HG03342 (cell line): ENCODE results near the gene WSCD2.
"Not testable (repeated sequence)": the region's sequence is repeated elsewhere in the genome, so short reads cannot be mapped to it uniquely, and the experiment has no call there.

ENCODE experiments used
- ATAC-seq: cut with Tn5 transposase; IDR thresholded peaks from one replicate; pipeline ENCODE4 v1.9.1; 2021; ENCODE audit warnings: mild to moderate bottlenecking, moderate library complexity; ENCODE audit not compliant: unreplicated experiment

WSCD2 gene

DNA sequence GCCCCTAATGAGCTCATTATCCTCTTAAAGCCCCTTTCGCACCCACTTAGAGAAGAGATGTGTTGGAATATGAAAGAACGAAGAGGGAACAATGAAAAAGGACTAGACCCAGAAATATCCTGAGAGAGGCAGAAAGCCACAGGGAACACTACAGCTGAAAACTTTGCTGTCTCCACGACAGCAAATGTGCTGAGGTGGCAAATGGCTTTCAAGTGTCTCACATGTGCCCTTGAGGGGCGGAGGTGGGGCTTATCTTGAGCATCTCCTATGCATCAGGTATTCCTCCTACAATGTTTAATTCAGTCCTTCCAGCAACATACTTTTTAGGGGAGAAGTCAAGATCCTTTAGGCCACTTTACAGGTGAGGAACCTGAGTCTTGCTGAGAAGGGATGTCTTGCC lies 62.9 kb downstream of the WSCD2 start:
- no peak for ATAC-seq

DNA sequence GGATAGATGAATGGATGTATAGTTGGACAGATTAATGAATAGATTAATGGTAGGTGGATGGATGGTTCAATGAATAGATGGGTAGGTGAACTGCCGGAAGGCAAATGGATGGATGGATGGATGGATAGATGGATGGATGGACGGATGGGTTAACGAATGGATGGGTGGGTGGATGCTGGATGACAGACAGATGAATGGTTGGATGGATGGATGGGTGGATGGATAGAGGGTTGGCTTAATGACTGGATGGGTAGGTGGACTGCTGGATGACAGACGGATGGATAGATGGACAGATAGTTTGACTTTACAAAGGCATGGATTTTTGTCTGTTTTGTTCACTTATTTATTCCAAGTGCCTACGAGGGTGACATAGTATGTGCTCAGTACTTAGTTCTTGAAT lies 64.4 kb downstream of the WSCD2 start:
- no peak for ATAC-seq

DNA sequence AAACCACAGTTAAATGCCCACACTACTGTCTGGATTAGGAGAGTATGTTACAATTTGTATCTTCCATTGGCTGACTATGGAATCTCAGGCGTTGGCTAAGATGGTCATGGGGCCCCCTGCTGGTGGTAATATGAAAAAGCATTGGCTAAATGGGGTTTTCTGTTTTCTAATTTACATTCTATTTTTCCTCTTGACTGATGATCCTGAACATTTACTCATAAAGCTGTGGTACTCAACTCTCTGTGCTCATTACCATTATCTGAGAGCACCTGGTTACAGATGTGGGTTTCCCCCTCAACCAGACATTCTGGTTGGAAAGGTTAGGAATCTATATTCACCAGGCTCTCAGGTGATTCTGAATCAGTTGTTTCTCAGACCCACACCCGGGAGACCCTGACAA lies 64.8 kb downstream of the WSCD2 start:
- ATAC-seq, result no peak

DNA sequence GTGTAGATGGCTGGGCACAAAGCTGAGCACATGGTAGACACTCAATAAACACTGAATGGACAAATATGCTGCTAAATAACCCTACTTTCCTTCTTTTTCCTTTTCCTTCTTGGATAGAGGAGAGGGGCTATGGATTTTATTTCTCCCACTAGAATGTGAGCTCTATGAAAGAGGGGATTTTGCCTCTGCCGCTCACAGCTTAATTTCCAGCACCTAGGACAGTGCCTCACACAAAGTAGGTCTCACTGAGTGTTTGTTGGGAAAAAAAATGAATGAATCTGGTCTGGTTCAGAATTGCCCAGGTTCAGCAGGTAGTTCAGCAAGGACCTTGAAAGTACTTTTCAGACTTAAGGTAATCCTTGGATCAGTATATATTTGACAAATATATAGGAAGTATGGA lies 65.5 kb downstream of the WSCD2 start:
- ATAC-seq, result no peak

DNA sequence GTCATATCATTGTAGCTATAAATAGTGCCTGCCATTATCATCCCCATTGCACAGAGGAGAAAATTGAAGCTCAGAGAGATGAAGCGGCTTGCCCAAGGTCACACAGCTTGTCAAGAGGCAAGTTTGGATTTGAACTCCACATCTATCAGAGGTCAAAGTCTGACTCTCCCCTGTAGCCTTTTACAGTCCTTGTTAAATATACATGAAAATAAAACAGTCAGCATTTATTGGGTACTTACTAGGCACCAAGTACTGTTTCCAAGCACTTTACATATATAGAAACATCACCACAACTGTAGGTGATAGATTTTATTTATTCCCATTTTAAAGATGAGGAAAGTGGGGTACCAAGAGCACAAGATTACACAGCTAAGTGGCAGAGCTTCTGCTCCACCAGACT lies 67.2 kb downstream of the WSCD2 start:
- ATAC-seq, result no peak

DNA sequence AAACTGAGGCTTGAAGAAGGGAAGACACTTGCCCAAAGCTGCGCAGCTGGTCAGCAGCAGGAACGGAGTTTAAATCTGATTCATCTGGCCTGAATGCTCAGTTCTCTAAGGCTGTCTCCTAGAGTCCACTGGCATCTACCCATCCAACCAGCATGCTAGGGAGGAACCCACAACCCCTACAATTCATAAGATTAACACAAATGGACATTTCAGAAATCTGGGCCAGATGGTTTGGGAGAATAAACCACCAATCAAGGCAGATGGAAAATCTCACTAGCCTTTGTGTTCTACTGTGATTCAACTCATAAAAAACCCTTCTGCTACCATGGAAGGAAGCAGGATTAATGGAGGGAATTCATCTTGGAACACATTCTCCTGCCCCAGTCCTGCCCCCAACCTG lies 67.8 kb downstream of the WSCD2 start:
- no peak for ATAC-seq

DNA sequence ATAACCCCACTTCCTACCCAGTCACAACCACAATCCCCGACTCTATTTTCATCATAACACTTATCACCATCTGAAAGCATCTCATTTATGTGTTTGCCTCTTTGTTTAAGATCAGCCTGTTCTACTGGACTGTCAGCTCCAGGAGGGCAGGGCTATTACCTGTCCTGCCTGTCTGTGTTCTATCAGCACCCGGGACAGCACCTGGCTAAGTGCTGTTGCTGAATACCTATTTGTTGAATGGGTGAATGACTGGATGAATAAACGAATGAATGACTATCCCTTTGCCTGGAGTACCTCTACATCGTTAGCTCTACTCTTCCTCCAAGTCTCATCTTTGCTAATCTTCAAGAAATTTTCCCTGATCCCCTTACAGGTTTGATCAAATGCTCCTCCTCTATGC lies 69.0 kb downstream of the WSCD2 start:
- no peak for ATAC-seq

DNA sequence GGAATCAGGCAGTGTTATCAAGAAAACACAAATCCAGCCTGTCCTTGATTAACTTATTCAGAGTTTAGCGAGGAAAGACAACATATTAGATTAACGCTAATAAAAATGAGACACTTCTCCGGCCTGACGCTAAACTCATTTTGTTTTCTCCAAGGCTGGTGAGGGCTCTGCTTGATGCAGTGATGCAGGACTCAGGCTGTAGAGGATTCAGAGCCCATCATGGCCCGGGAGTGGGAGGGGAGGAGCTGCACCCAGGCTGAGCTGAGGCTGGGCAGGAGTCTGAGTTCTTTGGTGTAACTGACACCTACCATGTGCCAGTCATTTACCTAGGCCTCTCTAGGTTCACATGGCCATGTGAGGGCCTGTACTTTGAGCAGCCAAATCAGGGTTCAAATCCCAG lies 70.0 kb downstream of the WSCD2 start:
- no peak for ATAC-seq

DNA sequence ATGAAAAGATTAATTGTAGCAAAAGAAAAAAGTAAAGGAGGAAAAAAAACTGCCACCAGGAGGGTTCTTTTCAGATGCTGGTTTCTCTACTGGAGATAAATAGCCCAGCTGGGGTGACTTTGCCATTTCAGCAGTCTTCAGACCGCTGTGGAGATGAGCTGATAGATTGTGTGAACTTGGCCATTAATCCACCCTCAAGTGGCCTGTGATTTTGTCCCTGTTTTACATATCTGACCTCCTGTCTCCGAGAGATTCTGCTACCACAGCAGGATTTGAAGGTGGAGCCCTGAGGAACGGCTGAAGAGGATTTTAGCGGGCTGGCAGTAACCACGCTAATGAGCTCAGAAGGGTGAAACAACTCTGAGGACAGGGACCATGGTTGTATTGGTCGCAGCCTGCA lies 72.7 kb downstream of the WSCD2 start:
- ATAC-seq, result no peak

DNA sequence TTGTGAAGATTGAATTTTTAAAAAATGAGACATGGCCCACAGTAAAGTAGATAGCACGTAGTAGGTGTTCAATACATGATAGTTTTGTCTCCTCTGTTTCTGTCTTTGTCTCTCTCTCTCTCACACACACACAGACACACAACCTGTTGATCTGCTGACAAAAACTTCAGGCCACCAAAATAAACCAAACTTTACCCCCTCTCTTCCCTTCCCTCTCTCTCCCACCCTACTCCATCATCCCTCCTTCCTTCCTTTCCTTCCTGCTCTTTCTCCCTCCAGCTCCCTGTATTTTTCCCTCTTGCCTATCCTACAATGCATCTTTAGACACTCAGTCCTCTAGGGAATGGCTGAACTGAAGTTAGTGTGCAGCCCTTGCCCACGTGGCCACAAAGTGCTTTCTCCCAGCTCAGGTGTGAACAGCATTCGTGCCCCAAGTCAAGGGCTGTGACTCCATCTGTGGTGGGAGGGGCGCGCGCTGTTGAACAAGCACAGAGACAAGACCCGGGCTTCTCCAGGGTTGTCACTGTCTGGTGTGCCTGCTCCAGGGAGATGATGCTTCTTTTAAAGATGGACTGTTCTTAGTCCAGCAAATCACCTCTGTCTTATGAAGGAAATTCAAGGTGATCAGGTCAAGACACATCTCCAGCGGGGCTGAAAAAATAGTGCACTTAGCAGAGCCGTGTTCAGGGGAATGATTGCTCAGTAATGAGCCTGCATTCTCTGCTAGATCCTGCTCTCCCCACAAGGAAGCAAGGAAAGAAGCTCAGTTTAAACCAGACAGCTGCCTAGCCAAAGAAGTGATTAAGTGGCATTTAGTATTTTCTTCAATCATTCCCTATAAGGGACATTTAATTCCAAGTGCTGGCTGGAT lies 75.3 kb downstream of the WSCD2 start:
- ATAC-seq, result no peak

DNA sequence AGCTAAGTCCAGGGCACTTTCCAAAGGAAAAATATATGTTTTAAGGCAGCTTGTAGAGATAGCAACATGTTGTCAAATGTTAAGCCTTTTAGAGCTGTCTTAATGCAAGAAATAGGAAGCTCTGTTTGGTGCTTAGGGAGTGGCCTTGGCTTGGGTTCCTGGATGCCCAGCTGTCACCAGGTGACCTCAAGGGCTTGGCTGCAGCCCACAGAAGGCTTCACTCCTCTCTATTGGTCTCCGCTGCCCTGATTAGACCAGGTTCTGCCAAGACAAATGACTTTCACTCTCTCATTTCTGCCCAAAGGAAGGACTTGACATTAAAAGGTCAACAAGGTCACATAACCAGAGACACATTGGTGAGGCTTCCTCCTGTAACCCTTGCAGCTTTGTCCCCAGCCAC lies 76.8 kb downstream of the WSCD2 start:
- no peak for ATAC-seq

DNA sequence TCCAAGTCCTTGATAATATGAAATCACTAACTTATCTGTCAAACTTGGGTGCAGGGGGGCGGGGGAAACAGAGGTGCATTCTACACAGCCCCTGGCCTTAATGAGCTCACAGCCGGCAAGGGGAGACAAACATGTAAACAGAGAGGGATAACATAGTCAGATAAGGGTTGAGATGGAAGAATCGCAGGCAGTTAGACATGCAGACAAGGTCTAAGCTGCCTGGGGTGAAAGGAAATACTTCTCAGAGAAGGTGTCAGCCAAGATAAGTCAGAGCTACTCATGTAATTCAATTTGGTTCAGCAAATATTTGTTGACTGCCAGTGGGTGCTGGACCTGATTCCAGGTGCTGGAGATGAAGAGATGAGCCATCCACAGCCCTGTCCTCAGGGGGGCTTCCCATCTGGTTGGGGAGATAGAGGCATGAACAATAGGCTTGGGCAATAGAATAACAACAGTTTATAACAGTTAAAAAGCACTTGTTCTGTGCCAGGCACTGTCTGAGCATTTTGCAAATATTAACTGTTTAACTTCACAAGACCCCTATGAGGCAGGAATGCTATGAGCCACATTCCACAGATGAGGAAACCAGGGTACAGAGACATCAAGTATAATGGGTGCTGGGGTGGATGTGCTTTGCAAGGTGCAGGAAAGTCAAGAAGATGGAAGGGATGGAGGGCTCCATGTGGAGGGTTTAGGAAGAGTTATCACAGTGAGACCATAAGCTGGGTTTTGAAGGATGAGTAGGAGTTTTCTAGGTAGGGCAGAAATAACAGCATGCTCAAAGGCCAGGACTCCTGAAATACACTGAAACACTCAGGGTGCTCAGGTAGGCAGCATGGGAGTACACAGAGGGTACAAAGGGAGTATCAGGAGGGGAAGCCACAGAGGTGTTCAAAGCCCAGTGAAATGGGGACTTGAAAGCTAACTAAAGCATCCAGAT lies 79.0 kb downstream of the WSCD2 start:
- ATAC-seq, result no peak

DNA sequence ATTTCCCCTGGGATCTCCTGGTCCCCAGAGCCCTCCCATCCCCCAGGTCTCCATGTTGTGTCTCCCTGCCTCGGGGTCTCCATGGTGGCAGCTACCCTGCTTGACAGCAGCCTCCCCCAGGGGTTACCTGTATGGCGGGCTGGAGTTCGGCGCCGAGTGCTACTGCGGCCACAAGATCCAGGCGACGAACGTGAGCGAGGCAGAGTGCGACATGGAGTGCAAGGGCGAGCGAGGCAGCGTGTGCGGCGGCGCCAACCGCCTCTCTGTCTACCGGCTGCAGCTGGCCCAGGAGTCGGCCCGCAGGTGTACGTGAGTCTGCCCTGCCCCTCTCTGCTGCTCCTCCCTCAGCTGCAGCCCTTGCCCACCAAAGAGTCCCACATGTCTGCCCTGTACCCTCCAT lies 80.9 kb downstream of the WSCD2 start:
- ATAC-seq, result no peak

DNA sequence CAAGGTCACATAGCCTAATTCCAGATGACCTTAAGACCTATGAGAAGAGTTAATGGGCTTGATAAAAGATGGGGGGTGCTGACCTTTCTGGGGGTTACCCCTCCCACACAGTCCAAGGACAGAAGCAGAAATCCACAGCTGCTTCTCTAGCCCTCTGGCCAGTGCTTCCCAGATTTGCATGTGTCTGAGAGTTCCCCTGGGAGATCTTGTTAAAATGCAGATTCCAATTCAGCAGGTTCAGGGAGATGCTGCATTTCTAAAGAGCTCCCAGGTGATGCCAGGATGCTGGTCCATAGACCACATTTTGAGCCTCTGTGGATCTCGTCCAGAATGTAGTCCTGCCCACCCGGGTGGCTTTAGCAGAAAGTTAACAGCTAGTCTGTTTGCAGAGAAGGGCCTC lies 82.1 kb downstream of the WSCD2 start:
- no peak for ATAC-seq

DNA sequence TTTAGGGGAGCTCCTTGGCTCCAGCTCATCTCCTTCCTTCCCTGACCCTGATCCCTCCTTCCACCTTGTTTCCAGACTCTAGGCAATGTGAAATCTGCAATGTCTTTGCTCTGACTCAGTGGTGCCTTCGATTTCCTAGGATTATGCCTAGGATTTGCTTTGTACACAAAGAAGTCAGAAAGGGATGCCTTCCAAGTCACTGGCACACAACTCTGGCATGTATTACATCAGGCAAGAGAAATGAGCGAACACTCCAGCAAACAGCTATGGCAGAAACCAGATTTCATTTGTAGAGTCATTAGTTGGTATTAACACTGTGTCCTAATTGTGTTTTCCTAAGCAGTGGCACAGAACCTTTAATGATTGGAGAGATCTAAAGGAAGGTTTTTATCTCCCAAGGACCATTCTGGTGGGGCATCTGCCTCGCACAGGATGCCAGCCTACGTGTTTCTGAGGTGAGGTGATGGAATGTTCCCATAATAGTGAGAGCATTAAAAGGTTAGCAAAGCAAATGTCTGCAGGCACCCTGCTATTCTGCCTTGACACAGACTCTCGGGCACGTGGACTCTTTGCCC lies 84.9 kb downstream of the WSCD2 start:
- ATAC-seq, result no peak

DNA sequence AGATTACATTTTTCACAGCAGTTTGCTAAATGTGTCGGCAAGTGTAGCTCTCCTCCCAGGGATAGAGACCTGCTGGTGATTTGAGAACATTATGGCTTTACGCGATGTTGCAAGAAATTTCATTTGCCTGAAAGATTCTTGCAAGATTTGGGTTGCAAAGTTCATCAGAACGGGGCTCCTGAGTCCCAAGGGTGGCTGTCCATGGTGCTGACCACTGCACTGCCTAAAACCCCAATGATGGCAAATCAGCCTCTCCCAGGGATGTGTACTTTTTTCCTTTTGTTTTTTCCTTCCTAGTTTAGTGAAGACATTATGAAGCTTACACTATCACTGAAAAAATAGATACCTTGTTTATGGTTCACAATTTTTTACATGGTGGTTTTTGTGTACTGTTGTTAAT lies 85.4 kb downstream of the WSCD2 start:
- no peak for ATAC-seq

DNA sequence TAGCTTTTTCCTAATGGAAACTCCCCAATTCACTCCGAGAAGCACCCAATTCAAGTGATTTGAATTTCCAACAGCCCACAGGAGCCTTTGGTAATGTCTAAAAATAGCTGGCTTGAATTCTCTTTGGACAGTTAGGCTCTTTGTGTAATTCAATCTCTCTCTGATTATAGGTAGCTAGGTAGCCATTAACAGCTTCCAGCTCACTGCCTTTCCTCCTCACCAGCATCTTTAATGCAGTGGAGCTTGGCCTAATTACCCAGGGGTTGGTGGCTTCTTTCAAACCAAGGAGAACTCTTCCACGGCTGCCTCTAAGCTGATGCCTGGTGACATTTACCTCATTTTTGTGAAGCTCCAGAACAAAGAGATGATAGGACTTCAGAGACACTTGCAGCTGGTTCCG lies 86.4 kb downstream of the WSCD2 start:
- ATAC-seq, result no peak

DNA sequence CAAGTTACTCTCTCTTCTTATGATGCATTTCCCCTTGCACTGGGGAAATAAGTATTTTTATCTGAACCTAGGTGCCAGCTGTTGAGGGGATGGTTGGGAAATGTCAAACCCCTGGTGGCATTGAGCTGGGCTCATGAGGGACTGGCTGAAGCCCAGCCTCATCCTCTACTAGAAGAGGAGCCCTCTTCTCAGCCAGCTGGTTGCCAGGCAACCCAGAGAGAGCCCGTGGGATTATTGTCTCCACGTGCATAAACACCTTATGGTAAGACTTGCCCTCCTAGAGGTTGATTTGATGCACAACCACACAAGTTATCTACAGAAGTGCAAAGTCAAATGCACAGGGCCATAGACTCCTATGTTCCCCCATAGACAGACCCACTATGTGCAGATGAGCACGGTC lies 89.8 kb downstream of the WSCD2 start:
- ATAC-seq, result no peak

DNA sequence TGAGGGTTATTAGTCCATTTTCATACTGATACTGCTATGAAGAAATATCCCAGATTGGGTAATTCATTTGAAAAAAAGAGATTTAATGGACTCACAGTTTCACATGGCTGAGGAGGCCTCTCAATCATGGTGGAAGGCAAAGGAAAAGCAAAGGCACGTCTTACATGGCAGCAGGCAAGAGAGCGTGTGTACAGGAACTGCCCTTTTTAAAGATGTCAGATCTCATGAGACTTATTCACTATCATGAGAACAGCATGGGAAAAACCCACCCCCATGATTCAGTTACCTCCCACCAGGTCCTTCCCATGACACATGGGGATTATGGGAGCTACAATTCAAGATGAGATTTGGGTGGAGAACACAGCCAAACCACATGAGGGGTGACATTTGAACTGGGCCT lies 96.0 kb downstream of the WSCD2 start:
- ATAC-seq, result not testable (repeated sequence)

DNA sequence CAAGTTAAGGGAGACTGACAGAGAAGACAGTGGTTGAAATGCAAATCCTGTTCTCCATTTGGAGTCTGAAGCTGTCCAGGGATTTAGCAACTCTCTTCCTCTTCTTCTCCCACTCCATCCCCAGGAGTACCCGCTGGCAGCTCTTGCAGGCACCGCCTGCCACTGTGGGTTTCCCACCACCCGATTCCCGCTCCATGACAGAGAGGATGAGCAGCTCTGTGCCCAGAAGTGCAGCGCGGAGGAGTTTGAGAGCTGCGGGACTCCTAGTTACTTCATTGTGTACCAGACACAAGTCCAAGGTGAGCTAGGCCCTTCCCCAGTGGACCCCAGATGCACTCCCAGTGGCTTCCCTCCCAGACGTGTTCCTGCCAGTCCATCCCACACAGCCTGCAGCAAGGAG lies 97.8 kb downstream of the WSCD2 start:
- ATAC-seq, result no peak

DNA sequence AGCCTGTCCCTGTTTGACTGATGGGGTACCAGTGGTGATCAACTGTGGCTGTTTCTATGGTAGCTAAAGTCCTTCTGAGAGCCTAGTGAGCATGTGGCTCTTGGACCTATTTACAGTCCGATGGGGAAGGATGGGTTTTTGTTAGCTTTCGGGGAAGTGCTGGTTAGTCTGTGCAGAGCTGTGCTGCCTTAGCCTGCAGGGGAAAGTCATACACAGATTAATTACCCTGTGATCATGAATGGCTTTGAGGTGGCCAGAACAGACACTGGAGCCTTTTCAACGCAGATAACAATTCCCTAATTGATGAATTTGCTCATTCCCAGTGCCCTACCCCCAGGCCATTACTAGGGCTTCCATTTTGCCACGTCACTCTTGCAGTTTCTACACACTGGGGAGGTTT lies 99.7 kb downstream of the WSCD2 start:
- ATAC-seq, result no peak
